Stimulated activated CD4-positive, alpha-beta T cell treated with anti-CD3 and anti-CD28 coated beads, Interleukin-4, amount 100 ng/mL, for 4 hours (primary cell): ENCODE results near the gene CYP2W1.
"Not testable (repeated sequence)": the region's sequence is repeated elsewhere in the genome, so short reads cannot be mapped to it uniquely, and the experiment has no call there.

Source experiments
- DNase-seq, 2 experiments: peaks; one replicate each; pipeline ENCODE4 v3.0.0-alpha.2; 2020

CYP2W1 gene

DNA sequence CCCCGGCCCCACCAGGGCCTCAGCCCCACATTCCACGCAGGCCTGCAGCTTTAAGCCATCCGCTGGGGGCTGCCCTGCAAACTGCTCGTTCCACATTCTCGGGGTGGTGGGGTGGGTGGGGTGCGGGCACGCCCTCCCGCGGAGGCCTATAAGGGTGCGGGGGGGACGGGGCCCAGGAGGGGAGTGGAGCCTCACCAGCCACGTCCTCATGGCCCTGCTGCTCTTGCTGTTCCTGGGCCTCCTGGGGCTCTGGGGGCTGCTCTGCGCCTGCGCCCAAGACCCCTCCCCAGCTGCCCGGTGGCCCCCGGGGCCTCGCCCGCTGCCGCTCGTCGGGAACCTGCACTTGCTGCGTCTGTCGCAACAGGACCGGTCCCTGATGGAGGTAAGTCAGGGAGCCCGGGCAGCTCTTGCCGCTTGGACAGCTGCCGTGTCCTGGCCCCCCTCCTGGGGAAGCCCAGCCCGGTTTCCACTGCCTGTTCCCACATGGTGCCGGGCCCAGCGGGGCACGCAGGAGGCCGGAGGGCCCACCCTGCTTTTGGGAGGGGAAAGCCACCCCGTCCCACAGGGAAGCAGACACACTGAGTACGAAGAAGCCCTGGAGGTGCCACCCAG, at the start of gene CYP2W1:
Gene CYP2W1 (plus strand): TSS at position 178 of the 612 bp plus-strand sequence. CDS start 31 bp downstream, at position 209.
- DNase-seq: no peak

- DNase-seq: no peak
Observed at GRCh38 chr7:934469-935163, 48.4 kb upstream of the CYP2W1 start.

- DNase-seq: no peak
Observed at GRCh38 chr7:935164-935873, 47.7 kb upstream of the CYP2W1 start.

GRCh38 chr7:935874-936385, 47.1 kb upstream of the CYP2W1 start:
- no peak for DNase-seq

- no peak for DNase-seq
Observed at GRCh38 chr7:936386-937054, 46.5 kb upstream of the CYP2W1 start.

DNA sequence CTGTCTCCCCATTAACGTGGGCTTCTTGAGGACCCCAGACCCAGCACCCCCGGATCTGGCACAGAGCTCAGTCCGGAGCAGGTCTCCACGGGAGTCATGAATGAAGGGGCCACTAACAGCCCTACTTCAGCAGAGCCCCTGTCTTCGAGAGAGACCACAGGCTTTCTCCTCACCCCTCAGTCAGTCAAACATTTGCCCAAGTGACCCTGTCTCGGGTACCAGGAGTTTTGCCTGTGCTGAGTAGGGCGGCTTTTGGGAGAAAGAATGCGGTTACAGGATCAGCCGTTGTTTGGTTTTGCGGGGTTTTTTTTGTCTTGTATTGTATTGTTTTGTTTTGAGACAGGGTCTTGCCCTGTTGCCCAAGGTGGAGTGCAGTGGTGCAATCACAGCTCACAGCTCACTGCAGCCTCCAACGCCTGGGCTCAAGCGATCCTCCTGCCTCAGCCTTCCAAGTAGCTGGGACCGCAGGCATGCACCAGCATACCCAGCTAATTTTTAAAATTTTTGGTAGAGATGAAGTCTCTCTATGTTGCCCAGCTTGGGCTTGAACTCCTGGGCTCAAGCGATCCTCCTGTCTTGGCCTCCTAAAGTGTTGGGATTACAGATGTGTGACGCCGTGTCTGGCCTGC, 45.0 kb upstream of the CYP2W1 start:
- DNase-seq: no peak

- no peak for DNase-seq
Observed at GRCh38 chr7:938546-939185, 44.3 kb upstream of the CYP2W1 start.

GRCh38 chr7:939843-940242, 43.1 kb upstream of the CYP2W1 start:
- DNase-seq: no peak

GRCh38 chr7:940599-941408, 42.2 kb upstream of the CYP2W1 start:
- DNase-seq: no peak

DNA sequence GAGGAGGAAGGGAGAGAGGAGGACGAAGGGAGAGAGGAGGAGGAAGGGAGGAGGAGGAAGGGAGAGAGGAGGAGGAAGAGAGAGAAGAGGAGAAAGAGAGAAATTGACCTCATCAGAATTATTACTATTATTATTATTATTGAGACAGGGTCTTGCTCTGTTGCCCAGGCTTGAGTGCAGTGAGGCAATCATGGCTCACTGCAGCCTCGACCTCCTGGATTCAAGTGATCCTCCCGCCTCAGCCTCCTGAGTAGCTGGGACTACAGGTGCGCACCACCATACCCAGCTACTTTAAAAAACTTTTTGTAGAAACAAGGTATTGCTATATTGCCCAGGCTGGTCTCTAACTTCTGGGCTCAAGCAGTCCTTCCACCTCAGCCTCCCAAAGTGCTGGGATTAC, 39.2 kb upstream of the CYP2W1 start:
- not testable (repeated sequence) for DNase-seq

GRCh38 chr7:944744-945143, 38.2 kb upstream of the CYP2W1 start:
- DNase-seq: no peak

DNA sequence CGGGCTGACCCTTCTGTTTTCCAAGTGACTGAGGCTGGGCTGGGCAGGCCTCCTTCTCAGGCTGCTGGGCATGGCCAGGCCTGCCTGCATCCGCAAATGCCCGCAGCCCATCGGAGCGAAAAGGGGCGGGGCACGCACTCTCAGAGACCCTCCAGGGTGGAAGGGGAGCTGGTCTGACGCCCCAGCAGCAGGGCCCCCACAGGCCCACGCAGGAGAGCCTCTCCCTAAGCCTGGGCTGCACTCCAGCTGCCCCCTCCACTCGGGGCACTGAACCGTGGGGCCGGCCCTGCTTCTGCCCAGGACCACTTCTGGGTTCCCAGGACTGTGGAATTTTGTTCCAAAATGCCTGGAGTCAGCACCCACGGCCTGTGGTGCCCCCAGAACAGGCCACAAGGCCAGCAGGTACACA, 37.8 kb upstream of the CYP2W1 start:
- DNase-seq: no peak

GRCh38 chr7:945556-946255, 37.3 kb upstream of the CYP2W1 start:
- no peak for DNase-seq

DNA sequence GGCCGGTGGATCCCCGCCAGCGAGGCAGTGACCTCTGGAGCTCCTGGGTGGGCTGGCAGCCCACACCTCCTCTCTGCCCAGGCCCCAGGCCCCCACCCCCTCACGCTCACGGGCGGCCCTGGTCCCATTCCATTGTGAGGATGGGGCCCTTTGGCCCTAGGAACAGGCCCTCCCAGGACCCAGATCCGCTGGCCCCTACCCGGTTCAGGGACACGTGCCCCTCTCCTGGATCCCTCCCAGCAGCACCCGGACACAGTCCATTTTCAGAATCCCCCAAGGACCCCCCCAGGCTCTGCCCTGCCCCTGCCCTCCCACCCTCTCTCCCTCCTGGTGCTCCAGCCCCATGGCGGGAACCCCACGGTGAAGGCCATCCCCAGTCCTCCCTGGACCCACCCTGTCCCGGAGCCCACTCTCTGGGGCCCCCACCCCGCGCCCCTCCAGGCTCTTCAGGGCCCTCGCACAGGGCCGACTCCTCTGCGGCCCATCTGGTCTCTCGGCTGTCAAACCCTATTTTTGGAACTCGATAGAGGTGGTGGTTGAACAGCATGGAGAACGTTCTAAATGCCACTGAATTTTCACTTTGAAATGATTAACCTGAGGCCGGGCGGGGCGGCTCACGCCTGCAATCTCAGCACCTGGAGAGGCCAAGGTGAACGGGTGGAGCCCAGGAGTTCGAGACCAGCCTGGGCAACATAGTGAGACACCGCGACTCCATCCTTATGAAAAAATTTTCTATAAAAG, 36.6 kb upstream of the CYP2W1 start:
- DNase-seq: no peak

GRCh38 chr7:947391-948210, 35.4 kb upstream of the CYP2W1 start:
- no peak for DNase-seq

- no peak for DNase-seq
Observed at GRCh38 chr7:949021-949934, 33.7 kb upstream of the CYP2W1 start.

DNA sequence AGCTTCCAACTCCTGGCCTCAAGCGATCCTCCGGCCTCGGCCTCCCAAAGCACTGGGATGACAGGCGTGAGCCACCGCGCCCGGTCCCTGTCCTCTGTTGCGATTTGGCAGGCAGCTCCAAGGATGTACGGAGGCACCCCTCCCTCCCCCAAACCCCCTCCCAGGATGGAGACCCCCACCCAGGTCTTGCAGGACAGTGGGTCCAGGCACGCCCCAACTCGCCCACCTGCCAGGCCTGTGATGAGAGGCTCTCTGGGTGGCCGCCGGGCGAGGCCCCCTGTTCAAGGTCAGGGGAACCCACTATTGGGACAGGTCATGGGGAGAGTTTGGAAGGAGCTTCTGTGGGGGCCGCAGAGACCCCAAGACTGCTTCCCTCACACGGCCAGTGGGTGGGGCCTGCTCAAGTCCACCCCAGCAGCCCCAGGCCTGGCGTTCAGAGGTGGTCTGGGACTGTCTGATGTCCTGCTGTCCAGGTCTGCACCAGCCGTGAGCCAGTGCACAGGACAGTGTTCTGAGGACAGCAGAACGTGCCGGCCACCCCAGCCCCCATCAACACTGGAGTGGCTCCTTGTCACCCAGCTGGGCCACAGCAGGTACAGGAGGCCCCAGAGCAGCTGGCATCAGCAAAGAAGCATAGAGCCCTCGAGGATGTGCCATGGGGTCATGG, 31.0 kb upstream of the CYP2W1 start:
- DNase-seq: no peak
